Tibial artery (tissue), 4 donors: ENCODE results near the gene GALNT16.

Source experiments
- DNase-seq, 2 donors: peaks; one replicate each; pipeline ENCODE4 v3.0.0-alpha.2; 2019
- H3K27ac ChIP-seq, 2 donors: fragments of 200-600 bp; sonication (generic) in 1 of 2; 1 replicate in 1 of 2; 2 replicates in 1 of 2; pipeline ENCODE4 v1.5.1; 2018 to 2019; ENCODE audit warnings: mild to moderate bottlenecking in 1 of 2
- H3K27me3 ChIP-seq, 2 donors: fragments of 200-600 bp; sonication (generic) in 1 of 2; one replicate each; pipeline versions ENCODE4 v1.5.1 to v1.6.0; 2016 to 2019
- H3K36me3 ChIP-seq, 3 donors: fragments of 200-600 bp; sonication (generic) in 2 of 3; one replicate each; pipeline ENCODE4 v1.5.1; 2016 to 2019; ENCODE audit warnings: mild to moderate bottlenecking in 2 of 3
- H3K4me1 ChIP-seq, 4 donors: fragments of 200-600 bp; sonication (generic) in 2 of 4; 1 replicate in 3 of 4; 2 replicates in 1 of 4; pipeline ENCODE4 v1.5.1; 2016 to 2019
- H3K4me3 ChIP-seq, 2 donors: fragments of 200-600 bp; sonication (generic) in 1 of 2; 1 replicate in 1 of 2; 2 replicates in 1 of 2; pipeline ENCODE4 v1.5.1; 2018 to 2019; ENCODE audit warnings: mild to moderate bottlenecking in 2 of 2
- H3K9me3 ChIP-seq, 3 donors: fragments of 200-600 bp; sonication (generic) in 1 of 3; one replicate each; pipeline ENCODE4 v1.5.1; 2016 to 2019
- intact Hi-C: fragments of 100-400 bp; cut with DNase I; formaldehyde crosslinking; loops from one replicate; pipeline ENCODE4 v1.15.0; 2023; ENCODE audit warnings: low total_unique reads
- TF ChIP-seq, protein P1 (sequence below), 2 experiments: fragments of 200-600 bp in 1 of 2; fragments of 450-650 bp in 1 of 2; IDR thresholded peaks; one replicate each; pipeline ENCODE4 v1.5.1; 2017 to 2019; ENCODE audit warnings: antibody characterized with exemption in 2 of 2, mild to moderate bottlenecking in 1 of 2, moderate library complexity in 1 of 2

Gene GALNT16

GRCh38 chr14:69280746-69281291, 20.9 kb downstream of the GALNT16 start:
- intact Hi-C loops: no loop called here
- Histone ChIP-seq H3K36me3 (no peaks in the 10 kb centered on the region), H3K9me3 (no peaks in the 10 kb centered on the region), H3K4me1 (no peaks in the 10 kb centered on the region), H3K27me3 (no peaks in the 10 kb centered on the region), H3K27ac (no peak overlapping the region), H3K4me3 (no peak overlapping the region)
- TF ChIP-seq, protein P1, sequence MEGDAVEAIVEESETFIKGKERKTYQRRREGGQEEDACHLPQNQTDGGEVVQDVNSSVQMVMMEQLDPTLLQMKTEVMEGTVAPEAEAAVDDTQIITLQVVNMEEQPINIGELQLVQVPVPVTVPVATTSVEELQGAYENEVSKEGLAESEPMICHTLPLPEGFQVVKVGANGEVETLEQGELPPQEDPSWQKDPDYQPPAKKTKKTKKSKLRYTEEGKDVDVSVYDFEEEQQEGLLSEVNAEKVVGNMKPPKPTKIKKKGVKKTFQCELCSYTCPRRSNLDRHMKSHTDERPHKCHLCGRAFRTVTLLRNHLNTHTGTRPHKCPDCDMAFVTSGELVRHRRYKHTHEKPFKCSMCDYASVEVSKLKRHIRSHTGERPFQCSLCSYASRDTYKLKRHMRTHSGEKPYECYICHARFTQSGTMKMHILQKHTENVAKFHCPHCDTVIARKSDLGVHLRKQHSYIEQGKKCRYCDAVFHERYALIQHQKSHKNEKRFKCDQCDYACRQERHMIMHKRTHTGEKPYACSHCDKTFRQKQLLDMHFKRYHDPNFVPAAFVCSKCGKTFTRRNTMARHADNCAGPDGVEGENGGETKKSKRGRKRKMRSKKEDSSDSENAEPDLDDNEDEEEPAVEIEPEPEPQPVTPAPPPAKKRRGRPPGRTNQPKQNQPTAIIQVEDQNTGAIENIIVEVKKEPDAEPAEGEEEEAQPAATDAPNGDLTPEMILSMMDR (IDR thresholded peaks at IDR 0.05): no peak
- peak in 1 of 2 donors; percentile 51 for DNase-seq

GRCh38 chr14:69281450-69282169, 21.7 kb downstream of the GALNT16 start:
- intact Hi-C loops: no loop called here
- Histone ChIP-seq H3K27ac (no peak overlapping the region), H3K4me3 (no peak overlapping the region), H3K27me3 (no peaks in the 10 kb centered on the region), H3K4me1 (no peaks in the 10 kb centered on the region), H3K36me3 (no peaks in the 10 kb centered on the region), H3K9me3 (no peaks in the 10 kb centered on the region)
- TF ChIP-seq, protein P1 (IDR thresholded peaks at IDR 0.05): no peak
- DNase-seq: peak in 1 of 2 donors; percentile 52

- H3K4me1 ChIP-seq: peaks cover 0 to 6% (median 4%) of the 10 kb centered on the region in 4 donors
- TF ChIP-seq, protein P1 (IDR thresholded peaks at IDR 0.05): no peak
- H3K36me3 ChIP-seq: no peaks in the 10 kb centered on the region
- intact Hi-C loops: no loop called here
- no peaks in the 10 kb centered on the region for H3K9me3 ChIP-seq
- no peak overlapping the region for H3K27ac ChIP-seq
- no peaks in the 10 kb centered on the region for H3K27me3 ChIP-seq
- DNase-seq: no peak
- H3K4me3 ChIP-seq: no peak overlapping the region
These were observed 22.5 kb downstream of the GALNT16 start for GRCh38 chr14:69282448-69282847.

- H3K27ac ChIP-seq: no peak overlapping the region
- no peaks in the 10 kb centered on the region for H3K36me3 ChIP-seq
- no peak overlapping the region for H3K4me3 ChIP-seq
- TF ChIP-seq, protein P1 (IDR thresholded peaks at IDR 0.05): no peak
- intact Hi-C loops: no loop called here
- no peaks in the 10 kb centered on the region for H3K9me3 ChIP-seq
- peaks cover 0 to 15% (median 10%) of the 10 kb centered on the region in 4 donors for H3K4me1 ChIP-seq
- peak in 1 of 2 donors; percentile 23 for DNase-seq
- no peaks in the 10 kb centered on the region for H3K27me3 ChIP-seq
These were observed 24.2 kb downstream of the GALNT16 start for GRCh38 chr14:69284170-69284569.

GRCh38 chr14:69285661-69286255, 25.8 kb downstream of the GALNT16 start:
- Histone ChIP-seq H3K27me3 (no peaks in the 10 kb centered on the region), H3K4me1 (peaks cover 0 to 15% (median 10%) of the 10 kb centered on the region in 4 donors), H3K27ac (no peak overlapping the region), H3K4me3 (no peak overlapping the region), H3K36me3 (no peaks in the 10 kb centered on the region), H3K9me3 (no peaks in the 10 kb centered on the region)
- peak in 1 of 2 donors; percentile 38 for DNase-seq
- TF ChIP-seq, protein P1 (IDR thresholded peaks at IDR 0.05): no peak
- intact Hi-C loops: loop anchor here (5.0 kb wide), 1 partner anchor 33 kb away; no protein-coding TSS in a partner anchor
